Smooth muscle cell (in vitro differentiated cells): ENCODE results near the gene PCYOX1L. TPM values are rescaled to one million over a fixed set of nuclear protein-coding genes. Genes with fewer than 3 reads are reported as not detected.

Experiments
- DNase-seq: peaks from one replicate; lab custom pipeline; 2025; ENCODE audit not compliant: unreplicated experiment; lab: John Stamatoyannopoulos, UW
- H2AFZ ChIP-seq: fragments of 200-600 bp; sonication (generic); 2 replicates; pipeline ENCODE4 v1.6.0; 2016; ENCODE audit warnings: antibody characterized with exemption, low read depth, mild to moderate bottlenecking
- H3F3A ChIP-seq: fragments of 200-600 bp; sonication (generic); 2 replicates; pipeline ENCODE4 v1.6.0; 2017; ENCODE audit warnings: antibody characterized with exemption, low read depth
- H3K27ac ChIP-seq: fragments of 200-600 bp; sonication (generic); 2 replicates; pipeline ENCODE4 v1.5.1; 2016; ENCODE audit warnings: low read depth, mild to moderate bottlenecking
- H3K27me3 ChIP-seq: fragments of 200-600 bp; sonication (generic); 2 replicates; pipeline ENCODE4 v1.6.1; 2016; ENCODE audit warnings: low read depth, mild to moderate bottlenecking
- H3K36me3 ChIP-seq: fragments of 200-600 bp; sonication (generic); 2 replicates; pipeline ENCODE4 v1.5.1; 2016; ENCODE audit warnings: low read depth
- H3K4me1 ChIP-seq: fragments of 200-600 bp; sonication (generic); 2 replicates; pipeline ENCODE4 v1.5.1; 2016; ENCODE audit warnings: low read depth
- H3K4me2 ChIP-seq: fragments of 200-600 bp; sonication (generic); 2 replicates; pipeline ENCODE4 v1.6.0; 2016; ENCODE audit warnings: mild to moderate bottlenecking
- H3K4me3 ChIP-seq: fragments of 200-600 bp; sonication (generic); 2 replicates; pipeline ENCODE4 v1.5.1; 2016; ENCODE audit warnings: mild to moderate bottlenecking
- H3K79me2 ChIP-seq: fragments of 200-600 bp; sonication (generic); 2 replicates; pipeline ENCODE4 v1.6.0; 2016; ENCODE audit warnings: low read depth, mild to moderate bottlenecking
- H3K9ac ChIP-seq: fragments of 200-600 bp; sonication (generic); 2 replicates; pipeline ENCODE4 v1.6.0; 2016; ENCODE audit warnings: low read depth
- H3K9me3 ChIP-seq: fragments of 200-600 bp; sonication (generic); replicated peaks from 2 replicates; pipeline ENCODE4 v1.5.1; 2016; ENCODE audit warnings: low read depth
- H4K20me1 ChIP-seq: fragments of 200-600 bp; sonication (generic); 2 replicates; pipeline ENCODE4 v1.6.0; 2016; ENCODE audit warnings: low read depth
- CTCF ChIP-seq: fragments of 200-600 bp; sonication (generic); IDR thresholded peaks from 2 replicates; pipeline ENCODE4 v1.5.1; 2017; ENCODE audit warnings: borderline replicate concordance, mild to moderate bottlenecking, antibody characterized with exemption; ENCODE audit not compliant: insufficient read depth, poor library complexity, severe bottlenecking
- WGBS: methylation state at CpG from one replicate; pipeline ENCODE4 v1.1.7; 2016; ENCODE audit warnings: low lambda C conversion rate; 5-methylcytosine and 5-hydroxymethylcytosine counted together
- polyA plus RNA-seq: library from polyadenylated mRNA; unstranded; fragments of >200 nt; fragmentation: Nextera tagmentation; extraction: Ambion mirVana; gene quantifications from 2 replicates; pipeline ENCODE4 v1.2.1, GENCODE V29; 2016
- total RNA-seq: library from RNA; depleted of rRNA; stranded (reverse); fragments of >200 nt; gene quantifications from 2 replicates; pipeline ENCODE4 v1.2.3, GENCODE V29; 2014

Gene PCYOX1L
- total and polyA plus RNA-seq, 2 experiments from 2014 or later: 6.4 to 13.4 TPM

GRCh38 chr5:149345147-149345891 lies 12.5 kb upstream of the PCYOX1L start, which contains the start of gene GRPEL2:
Gene GRPEL2 (plus strand): TSS chr5:149345499. CDS start chr5:149345540, 41 bp downstream.
- Histone ChIP-seq H3K9me3 (no peaks in the 10 kb centered on the region), H3K4me2 (peak within 1 kb of the TSS; percentile 93), H3K9ac (peak within 1 kb of the TSS; percentile 50), H2AFZ (peak within 1 kb of the TSS; percentile 96), H3K27me3 (peaks cover 8% of the 10 kb centered on the region), H4K20me1 (no peaks in the 10 kb centered on the region), H3K4me1 (peaks cover 11% of the 10 kb centered on the region), H3F3A (peaks cover 4% of the 10 kb centered on the region), H3K27ac (peak within 1 kb of the TSS; percentile 31), H3K79me2 (peaks cover 26% of the 10 kb centered on the region), H3K4me3 (peak within 1 kb of the TSS; percentile 71), H3K36me3 (peaks cover 3% of the 10 kb centered on the region)
- DNase-seq: peak; percentile 76
- TF ChIP-seq CTCF: no peak
- under 1% methylated on average over 54 of the region's 54 CpGs for whole genome bisulfite sequencing

GRCh38 chr5:149345892-149346222 lies 12.0 kb upstream of the PCYOX1L start:
- Histone ChIP-seq H2AFZ (peak overlapping the region; percentile 61), H3K9ac (peak overlapping the region; percentile 50), H3K4me1 (peaks cover 11% of the 10 kb centered on the region), H3K79me2 (peaks cover 26% of the 10 kb centered on the region), H3K27me3 (peaks cover 8% of the 10 kb centered on the region), H3K4me2 (peak overlapping the region; percentile 93), H3F3A (peaks cover 4% of the 10 kb centered on the region), H3K36me3 (peaks cover 4% of the 10 kb centered on the region), H3K9me3 (no peaks in the 10 kb centered on the region), H3K4me3 (peak overlapping the region; percentile 71), H3K27ac (peak overlapping the region; percentile 31), H4K20me1 (no peaks in the 10 kb centered on the region)
- no peak for TF ChIP-seq CTCF
- no peak for DNase-seq
- WGBS: 2% methylated on average over 11 of the region's 11 CpGs

- Histone ChIP-seq H2AFZ (no peak overlapping the region), H3K9ac (no peak overlapping the region), H3K36me3 (peaks cover 17% of the 10 kb centered on the region), H3K27me3 (peaks cover 8% of the 10 kb centered on the region), H4K20me1 (no peaks in the 10 kb centered on the region), H3K9me3 (no peaks in the 10 kb centered on the region), H3K4me3 (no peak overlapping the region), H3F3A (peaks cover 8% of the 10 kb centered on the region), H3K79me2 (peaks cover 26% of the 10 kb centered on the region), H3K4me1 (peaks cover 11% of the 10 kb centered on the region), H3K27ac (no peak overlapping the region), H3K4me2 (no peak overlapping the region)
- no peak for TF ChIP-seq CTCF
- WGBS: 86% methylated on average over 1 of the region's 1 CpG
- no peak for DNase-seq
These were observed 9.3 kb upstream of the PCYOX1L start for GRCh38 chr5:149348518-149348917.

- H3K79me2 ChIP-seq: peaks cover 26% of the 10 kb centered on the region
- no peaks in the 10 kb centered on the region for H3K9me3 ChIP-seq
- H2AFZ ChIP-seq: no peak overlapping the region
- H4K20me1 ChIP-seq: peaks cover 4% of the 10 kb centered on the region
- H3K4me2 ChIP-seq: no peak overlapping the region
- DNase-seq: no peak
- no peak for TF ChIP-seq CTCF
- peaks cover 2% of the 10 kb centered on the region for H3K27me3 ChIP-seq
- H3K36me3 ChIP-seq: peaks cover 17% of the 10 kb centered on the region
- peaks cover 4% of the 10 kb centered on the region for H3F3A ChIP-seq
- no peak overlapping the region for H3K9ac ChIP-seq
- WGBS: 93% methylated on average over 4 of the region's 4 CpGs
- H3K4me3 ChIP-seq: no peak overlapping the region
- no peak overlapping the region for H3K27ac ChIP-seq
- peaks cover 9% of the 10 kb centered on the region for H3K4me1 ChIP-seq
These were observed 8.5 kb upstream of the PCYOX1L start for GRCh38 chr5:149349382-149349781.
